ENCODE measurements around the gene SLC43A2. TPM values are rescaled to one million over a fixed set of nuclear protein-coding genes. Genes with fewer than 3 reads are reported as not detected.

Gene SLC43A2
- total RNA-seq, 1 experiment from 2014 or later, result 12.6 TPM

GRCh38 chr17:1648173-1648962, 19.7 kb upstream of the SLC43A2 start (continued):
- TF ChIP-seq ZNF274 (IDR thresholded peaks at IDR 0.05; ENCODE audit: low read depth, low read length) (no peak), ZFX (IDR thresholded peaks at IDR 0.05) (peak; percentile 51; the same call in 1 of the 2 replicates)

GRCh38 chr17:1647802-1648171, 19.2 kb upstream of the SLC43A2 start:
- POLR2A ChIA-PET, result interaction anchor here (3.0 kb wide), 1 partner anchor 69 kb away, joined by 14 read pairs; no protein-coding TSS in a partner anchor
- ATAC-seq, result no peak

GRCh38 chr17:1646199-1646875, 17.7 kb upstream of the SLC43A2 start:
- intact Hi-C loops (cut with micrococcal nuclease), result loop anchor here (5.0 kb wide), 1 partner anchor 389 kb away; no protein-coding TSS in a partner anchor
- no peaks in the 10 kb centered on the region for H3K27me3 ChIP-seq (ENCODE audit: insufficient read depth, low read length)
- DNase-seq (ENCODE audit: low read depth, low spot score) (no peak), ATAC-seq (no peak)
- CTCF ChIA-PET, result interaction anchor here (1.4 to 4.2 kb wide), 3 partner anchors 16 to 73 kb away, joined by 3 to 70 read pairs (median 5); partner anchors contain the start of gene SLC43A2
- no peak overlapping the region for H2AFZ ChIP-seq (ENCODE audit: low read depth, low read length, poor library complexity, severe bottlenecking)
- TF ChIP-seq ZNF274 (IDR thresholded peaks at IDR 0.05; ENCODE audit: low read depth, low read length) (no peak), ATF3 (IDR thresholded peaks at IDR 0.05) (no peak), ZFX (IDR thresholded peaks at IDR 0.05) (no peak)
- H3K79me2 ChIP-seq (ENCODE audit: insufficient read depth, low read length), result no peaks in the 10 kb centered on the region
- H3K36me3 ChIP-seq (ENCODE audit: control insufficient read depth in 1 of 2, insufficient read depth in 2 of 2, low read length in 2 of 2), result peaks cover 7% of the 10 kb centered on the region in 2 experiments; a peak in 3 of 4 replicates
- H3K4me2 ChIP-seq (ENCODE audit: low read length), result no peak overlapping the region
- H3K9me3 ChIP-seq (ENCODE audit: control insufficient read depth in 1 of 2, insufficient read depth in 1 of 2, low read depth in 1 of 2, low read length in 2 of 2), result no peaks in the 10 kb centered on the region
- no peak overlapping the region for H3K27ac ChIP-seq (ENCODE audit: low read depth, low read length)
- H3K9me2 ChIP-seq (ENCODE audit: insufficient read depth), result no peaks in the 10 kb centered on the region
- BruUV-seq (replicated peaks), result TSS peak; percentile 19
- no peak overlapping the region for H3K4me3 ChIP-seq (replicated peaks in 1 of 2; ENCODE audit: low read depth in 1 of 2, low read length in 2 of 2)
- POLR2A ChIA-PET, result no interaction called here
- no peaks in the 10 kb centered on the region for H4K20me1 ChIP-seq (ENCODE audit: insufficient read depth)
- peaks cover 30 to 60% of the 10 kb centered on the region in 2 experiments for H3K4me1 ChIP-seq (ENCODE audit: control insufficient read depth in 1 of 2, insufficient read depth in 2 of 2, low read length in 2 of 2)
- H3K9ac ChIP-seq (ENCODE audit: low read length), result no peak overlapping the region
- RAD21 ChIA-PET (ENCODE audit: low non-redundant PET in 1 of 2, low total read pairs in 2 of 2, uncharacterized antibody in 2 of 2, unreplicated experiment in 2 of 2), result interaction anchor here in 1 of 2 experiments (0.6 kb wide), 1 partner anchor 132 kb away, joined by 6 read pairs; no protein-coding TSS in a partner anchor

More at GRCh38 chr17:1647802-1648171, 19.2 kb upstream of the SLC43A2 start:
- Histone ChIP-seq H4K20me1 (ENCODE audit: insufficient read depth) (no peaks in the 10 kb centered on the region), H3K9ac (ENCODE audit: low read length) (peak overlapping the region; percentile 77), H3K27me3 (ENCODE audit: insufficient read depth, low read length) (no peaks in the 10 kb centered on the region), H2AFZ (ENCODE audit: low read depth, low read length, poor library complexity, severe bottlenecking) (no peak overlapping the region), H3K9me3 (ENCODE audit: control insufficient read depth in 1 of 2, insufficient read depth in 1 of 2, low read depth in 1 of 2, low read length in 2 of 2) (no peaks in the 10 kb centered on the region), H3K4me2 (ENCODE audit: low read length) (peak overlapping the region; percentile 99), H3K79me2 (ENCODE audit: insufficient read depth, low read length) (no peaks in the 10 kb centered on the region), H3K4me3 (replicated peaks in 1 of 2; ENCODE audit: low read depth in 1 of 2, low read length in 2 of 2) (peak overlapping the region; percentile 65 to 72), H3K9me2 (ENCODE audit: insufficient read depth) (no peaks in the 10 kb centered on the region), H3K36me3 (ENCODE audit: control insufficient read depth in 1 of 2, insufficient read depth in 2 of 2, low read length in 2 of 2) (peaks cover 20 to 22% of the 10 kb centered on the region in 2 experiments), H3K27ac (ENCODE audit: low read depth, low read length) (peak overlapping the region; percentile 93), H3K4me1 (ENCODE audit: control insufficient read depth in 1 of 2, insufficient read depth in 2 of 2, low read length in 2 of 2) (peaks cover 27 to 58% of the 10 kb centered on the region in 2 experiments)
- DNase-seq (ENCODE audit: low read depth, low spot score), result no peak
- BruUV-seq (replicated peaks), result no TSS peak
- ChIA-PET RAD21 (ENCODE audit: low non-redundant PET in 1 of 2, low total read pairs in 2 of 2, uncharacterized antibody in 2 of 2, unreplicated experiment in 2 of 2) (interaction anchor here in 1 of 2 experiments (2.0 kb wide), 1 partner anchor 73 kb away, joined by 5 read pairs; no protein-coding TSS in a partner anchor), CTCF (interaction anchor here (0.9 to 4.2 kb wide), 12 partner anchors 11 to 393 kb away, joined by 3 to 70 read pairs (median 6); partner anchors contain the start of genes PRPF8 and SLC43A2)
- TF ChIP-seq CBX3 (IDR thresholded peaks at IDR 0.05; ENCODE audit: low read depth), result no peak
- intact Hi-C loops (cut with micrococcal nuclease), result loop anchor here (2.0 to 5.0 kb wide), 2 partner anchors 73 to 390 kb away; no protein-coding TSS in a partner anchor
